Mononuclear cell (primary cell): Measurements from ENCODE around the gene MCMBP. TPM values are rescaled to one million over a fixed set of nuclear protein-coding genes. Genes with fewer than 3 reads are reported as not detected.
"Not testable (repeated sequence)": the region's sequence is repeated elsewhere in the genome, so short reads cannot be mapped to it uniquely, and the experiment has no call there.

ENCODE experiments used
- H3K27me3 ChIP-seq: 2 replicates; pipeline ENCODE4 v1.6.0; 2011; ENCODE audit warnings: low read length, control low read depth; ENCODE audit not compliant: insufficient read depth
- H3K4me1 ChIP-seq: 2 replicates; pipeline ENCODE4 v1.5.1; 2011; ENCODE audit warnings: mild to moderate bottlenecking, low read length, control low read depth; ENCODE audit not compliant: insufficient read depth
- H3K4me3 ChIP-seq: 2 replicates; pipeline ENCODE4 v1.5.1; 2011; ENCODE audit warnings: mild to moderate bottlenecking, low read length, moderate library complexity
- H3K9me3 ChIP-seq: 2 replicates; pipeline ENCODE4 v1.5.1; 2011; ENCODE audit warnings: low read depth, mild to moderate bottlenecking, control low read depth, low read length
- total RNA-seq: library from RNA; depleted of rRNA; stranded (reverse); fragments of >200 nt; gene quantifications from one replicate; pipeline ENCODE4 v1.2.3, GENCODE V29; 2012

The MCMBP gene
- total RNA-seq, 1 donor: 29.6 TPM

GRCh38 chr10:119796039-119796438 is 76.6 kb downstream of the MCMBP start:
- Histone ChIP-seq H3K9me3 (no peaks in the 10 kb centered on the region), H3K4me1 (no peaks in the 10 kb centered on the region), H3K27me3 (no peaks in the 10 kb centered on the region), H3K4me3 (no peak overlapping the region)

- not testable (repeated sequence) for H3K9me3 ChIP-seq, H3K27me3 ChIP-seq, H3K4me1 ChIP-seq, H3K4me3 ChIP-seq
Measured at GRCh38 chr10:119795101-119795500, 77.5 kb downstream of the MCMBP start.

GRCh38 chr10:119786117-119786769 is 86.4 kb downstream of the MCMBP start:
- Histone ChIP-seq H3K27me3 (no peaks in the 10 kb centered on the region), H3K9me3 (no peaks in the 10 kb centered on the region), H3K4me1 (peaks cover 26% of the 10 kb centered on the region), H3K4me3 (no peak overlapping the region)

GRCh38 chr10:119784340-119785067 is 88.1 kb downstream of the MCMBP start:
- Histone ChIP-seq H3K27me3 (no peaks in the 10 kb centered on the region), H3K4me1 (peaks cover 26% of the 10 kb centered on the region), H3K9me3 (no peaks in the 10 kb centered on the region), H3K4me3 (no peak overlapping the region)

GRCh38 chr10:119783665-119784027 is 89.0 kb downstream of the MCMBP start:
- Histone ChIP-seq H3K27me3 (no peaks in the 10 kb centered on the region), H3K9me3 (no peaks in the 10 kb centered on the region), H3K4me3 (no peak overlapping the region), H3K4me1 (peaks cover 26% of the 10 kb centered on the region)

- Histone ChIP-seq H3K9me3 (no peaks in the 10 kb centered on the region), H3K4me3 (no peak overlapping the region), H3K4me1 (peaks cover 26% of the 10 kb centered on the region), H3K27me3 (no peaks in the 10 kb centered on the region)
Measured at GRCh38 chr10:119782981-119783664, 89.5 kb downstream of the MCMBP start.

- peaks cover 23% of the 10 kb centered on the region for H3K4me1 ChIP-seq
- no peaks in the 10 kb centered on the region for H3K9me3 ChIP-seq
- H3K27me3 ChIP-seq: no peaks in the 10 kb centered on the region
- H3K4me3 ChIP-seq: no peak overlapping the region
Measured at GRCh38 chr10:119781498-119781897, 91.1 kb downstream of the MCMBP start.

GRCh38 chr10:119780879-119781480 is 91.7 kb downstream of the MCMBP start:
- Histone ChIP-seq H3K4me3 (no peak overlapping the region), H3K27me3 (no peaks in the 10 kb centered on the region), H3K4me1 (peaks cover 18% of the 10 kb centered on the region), H3K9me3 (no peaks in the 10 kb centered on the region)

Other genes starting within 250 kb of the MCMBP start
- 13.2 TPM for gene BAG3, start 221.5 kb downstream of the MCMBP start, total RNA-seq
- 8.1 TPM for gene INPP5F, start 146.8 kb downstream of the MCMBP start, total RNA-seq
- 17.8 TPM for gene SEC23IP, start 19.9 kb upstream of the MCMBP start, total RNA-seq